HepG2 (cell line): Measurements from ENCODE around the gene KIRREL3. TPM values are rescaled to one million over a fixed set of nuclear protein-coding genes. Genes with fewer than 3 reads are reported as not detected.

Experiments
- ATAC-seq: fragments of 200-7000 bp; cut with Tn5 transposase; 3 replicates; pipeline ENCODE4 v1.9.1; 2020; ENCODE audit warnings: mild to moderate bottlenecking, moderate library complexity
- BruUV-seq: library from RNA; stranded (reverse); fragments of 400-500 nt; replicated peaks from 2 replicates; lab custom pipeline; 2021; lab: Mats Ljungman, UMichigan
- CTCF ChIA-PET: fragments of 300-600 bp; formaldehyde crosslinking; extraction: SDS; loops from one replicate; lab custom pipeline; 2021; ENCODE audit warnings: low total read pairs, inconsistent platforms, low intra/inter-chr PET ratio; lab: Yijun Ruan, JAX
- POLR2A ChIA-PET: fragments of 350-600 bp; sonication (Branson Sonifier 250); formaldehyde crosslinking; loops from one replicate; lab custom pipeline; 2020; ENCODE audit warnings: antibody characterized with exemption, inconsistent platforms; lab: Yijun Ruan, JAX
- DNase-seq: peaks from one replicate; pipeline ENCODE4 v3.0.0-alpha.2; 2015; ENCODE audit warnings: low spot score
- FAIRE-seq: peaks from 3 replicates; lab custom pipeline; 2011; peaks lifted over from hg19 to GRCh38; lab: Jason Lieb, UNC
- H2AFZ ChIP-seq: one replicate; pipeline ENCODE4 v1.6.1; 2011; ENCODE audit warnings: low read length, inconsistent platforms
- H3K27ac ChIP-seq: fragments of 300-600 bp; 3 replicates; pipeline ENCODE4 v1.8.0; 2011; ENCODE audit warnings: mixed run types, mild to moderate bottlenecking, mixed read lengths, low read length, inconsistent platforms; ENCODE audit not compliant: insufficient read depth; ENCODE audit errors: extremely low read length
- H3K27me3 ChIP-seq, 2 experiments: fragments of 200-600 bp in 1 of 2; 2 replicates in 1 of 2; 3 replicates in 1 of 2; pipeline versions ENCODE4 v1.6.0 to v1.8.0; 2011; ENCODE audit warnings: low read length in 2 of 2, mild to moderate bottlenecking in 2 of 2, moderate library complexity in 2 of 2, inconsistent platforms in 1 of 2; ENCODE audit not compliant: insufficient read depth in 2 of 2, control insufficient read depth in 1 of 2
- H3K36me3 ChIP-seq, 2 experiments: fragments of 200-600 bp in 1 of 2; replicated peaks in 1 of 2; 2 replicates in 1 of 2; 3 replicates in 1 of 2; pipeline versions ENCODE4 v1.5.1 to v1.8.0; 2011; ENCODE audit warnings: low read length in 2 of 2, inconsistent platforms in 1 of 2; ENCODE audit not compliant: insufficient read depth in 2 of 2, control insufficient read depth in 1 of 2
- H3K4me1 ChIP-seq: 2 replicates; pipeline ENCODE4 v1.5.1; 2012; ENCODE audit warnings: low read length, inconsistent platforms; ENCODE audit not compliant: insufficient read depth
- H3K4me2 ChIP-seq: 2 replicates; pipeline ENCODE4 v1.6.0; 2011; ENCODE audit warnings: low read depth, low read length, inconsistent platforms
- H3K4me3 ChIP-seq, 3 experiments: fragments of 200-600 bp in 1 of 3; sonication (generic), shearing (Covaris generic) in 1 of 3; replicated peaks in 1 of 3; 2 replicates each; pipeline ENCODE4 v1.5.1; 2011 to 2016; ENCODE audit warnings: low read length in 3 of 3, inconsistent platforms in 2 of 3, low read depth in 2 of 3, mild to moderate bottlenecking in 2 of 3, control low read depth in 1 of 3, mixed read lengths in 1 of 3; ENCODE audit not compliant: insufficient read depth in 1 of 3
- H3K79me2 ChIP-seq: one replicate; pipeline ENCODE4 v1.6.1; 2011; ENCODE audit warnings: low read length, inconsistent platforms; ENCODE audit not compliant: insufficient read depth
- H3K9ac ChIP-seq: 2 replicates; pipeline ENCODE4 v1.6.0; 2011; ENCODE audit warnings: mild to moderate bottlenecking, low read depth, low read length, inconsistent platforms; ENCODE audit not compliant: insufficient read depth
- H3K9me3 ChIP-seq: 2 replicates; pipeline ENCODE4 v1.5.1; 2012; ENCODE audit warnings: mild to moderate bottlenecking, low read length
- H4K20me1 ChIP-seq: 2 replicates; pipeline ENCODE4 v1.6.0; 2011; ENCODE audit warnings: inconsistent platforms, mild to moderate bottlenecking, low read length, moderate library complexity; ENCODE audit not compliant: insufficient read depth
- CCAR2 ChIP-seq: fragments of 200-400 bp; formaldehyde crosslinking; optimal IDR thresholded peaks from 2 replicates; pipeline ENCODE3; 2018; ENCODE audit warnings: low read depth, mild to moderate bottlenecking, low read length, moderate library complexity
- HIVEP1 ChIP-seq: sonication (generic); formaldehyde crosslinking; IDR thresholded peaks from 2 replicates; pipeline ENCODE4 v1.4.0; 2020; ENCODE audit warnings: mild to moderate bottlenecking, missing genetic modification reagents
- ISL2 ChIP-seq: sonication (generic); formaldehyde crosslinking; IDR thresholded peaks from 2 replicates; pipeline ENCODE4 v1.5.0; 2020; ENCODE audit warnings: missing genetic modification reagents
- NFE2L2 ChIP-seq: fragments of 150-350 bp; IDR thresholded peaks from 2 replicates; pipeline ENCODE4 v1.6.1; 2014; ENCODE audit warnings: low read length
- SRF ChIP-seq: IDR thresholded peaks from 2 replicates; pipeline ENCODE4 v1.6.1; 2011; ENCODE audit warnings: mild to moderate bottlenecking, low read depth, low read length, moderate library complexity
- TOPORS ChIP-seq: sonication (generic); formaldehyde crosslinking; IDR thresholded peaks from 2 replicates; pipeline ENCODE4 v1.8.0; 2023; ENCODE audit warnings: mild to moderate bottlenecking, missing genetic modification reagents
- TRAFD1 ChIP-seq: sonication (generic); formaldehyde crosslinking; IDR thresholded peaks from 2 replicates; pipeline ENCODE4 v1.5.1; 2020; ENCODE audit warnings: missing genetic modification reagents, mild to moderate bottlenecking, borderline replicate concordance
- ZBTB21 ChIP-seq: sonication (generic); formaldehyde crosslinking; IDR thresholded peaks from 2 replicates; pipeline ENCODE4 v1.4.0; 2020; ENCODE audit warnings: missing genetic modification reagents
- ZNF136 ChIP-seq: sonication (generic); formaldehyde crosslinking; IDR thresholded peaks from 2 replicates; pipeline ENCODE4 v1.8.1; 2022; ENCODE audit warnings: low read depth, mild to moderate bottlenecking, moderate library complexity, missing genetic modification reagents
- ZNF513 ChIP-seq: sonication (generic); formaldehyde crosslinking; conservative IDR thresholded peaks from 2 replicates; pipeline ENCODE4 v1.5.0; 2020; ENCODE audit warnings: missing genetic modification reagents
- ZNF589 ChIP-seq: sonication (generic); formaldehyde crosslinking; conservative IDR thresholded peaks from 2 replicates; pipeline ENCODE4 v1.8.0; 2022; ENCODE audit warnings: mild to moderate bottlenecking, moderate library complexity, missing genetic modification reagents
- WGBS: methylation state at CpG from one replicate; pipeline ENCODE4 v1.1.6; 2017; ENCODE audit warnings: low lambda C conversion rate; 5-methylcytosine and 5-hydroxymethylcytosine counted together
- in situ Hi-C: cut with HindIII; loops from 2 replicates; pipeline ENCODE4 v1.10.0; 2017; ENCODE audit warnings: low pct_unique_long_range_greater_than_20kb; ENCODE audit not compliant: extremely low pct_ligation_motif_present
- intact Hi-C: fragments of 100-400 bp; cut with micrococcal nuclease; formaldehyde crosslinking; loops from one replicate; pipeline ENCODE4 v1.10.0; 2022; ENCODE audit not compliant: unreplicated experiment
- polyA plus RNA-seq, 8 experiments: library from polyadenylated mRNA; depleted of rRNA in 3 of 8; stranded (reverse) in 7 of 8; unstranded in 1 of 8; fragments of >200 nt; fragmentation: Illumina TruSeq in 4 of 8; extraction: Trizol in 4 of 8; gene quantifications; 2 replicates each; pipeline versions ENCODE4 v1.2.1 to v1.2.3, GENCODE V29; 2011 to 2016; ENCODE audit warnings: low read depth in 4 of 8, missing spikeins in 1 of 8, mixed read lengths in 1 of 8; ENCODE audit not compliant: insufficient read depth in 1 of 8
- total RNA-seq, 5 experiments: library from RNA; depleted of rRNA; stranded (reverse); fragments of >200 nt; fragmentation: Illumina TruSeq; extraction: Trizol; gene quantifications; 2 replicates each; pipeline ENCODE4 v1.2.3, GENCODE V29; 2016; ENCODE audit warnings: low read depth in 1 of 5
- TF ChIP-seq, protein P1 (sequence below): sonication (generic); formaldehyde crosslinking; IDR thresholded peaks from 2 replicates; pipeline ENCODE4 v1.4.0; 2020; ENCODE audit warnings: missing genetic modification reagents, borderline replicate concordance
- TF ChIP-seq, protein P2 (sequence below): sonication (generic); formaldehyde crosslinking; IDR thresholded peaks from 2 replicates; pipeline ENCODE4 v1.4.0; 2020; ENCODE audit warnings: mild to moderate bottlenecking, missing genetic modification reagents

Gene KIRREL3
- total and polyA plus RNA-seq, 2 of the 13 experiments (the other 11 are each of a cell fraction or from before 2014, with no cell fraction given) = not detected

DNA sequence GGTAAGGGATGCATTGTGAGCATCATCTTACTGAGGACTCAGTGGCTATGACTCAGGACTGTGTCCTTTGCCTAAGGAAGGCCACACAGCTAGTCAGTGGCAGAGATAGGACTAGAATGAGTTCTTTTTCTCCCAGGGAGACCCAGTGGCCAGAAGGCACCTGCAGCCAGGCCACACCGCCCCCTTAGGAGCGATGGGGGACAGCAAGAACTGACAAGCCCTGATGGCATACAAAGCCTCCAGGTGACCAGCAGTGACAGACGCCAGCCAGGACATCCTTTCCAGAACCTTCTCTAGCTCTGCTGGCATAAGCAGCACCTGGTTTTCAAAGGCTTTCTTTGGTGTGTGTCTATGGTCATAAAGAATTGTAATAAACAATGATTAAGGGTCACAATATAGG is 405.0 kb downstream of the KIRREL3 start:
- 43% methylated on average over 3 of the region's 3 CpGs for WGBS
- TF ChIP-seq ZNF136 (CRISPR knock-in tag) = no peak
- TF ChIP-seq TRAFD1 (CRISPR knock-in tag) = no peak
- no peak for TF ChIP-seq ISL2 (CRISPR knock-in tag)
- no peak for TF ChIP-seq HIVEP1
- no peak for TF ChIP-seq NFE2L2
- in situ Hi-C loops = no loop called here
- Histone ChIP-seq H3K79me2 (no peaks in the 10 kb centered on the region), H3K9me3 (no peaks in the 10 kb centered on the region), H3K4me2 (no peak overlapping the region), H3K27ac (no peak overlapping the region), H2AFZ (no peak overlapping the region), H3K4me3 (no peak overlapping the region), H3K4me1 (no peaks in the 10 kb centered on the region), H3K9ac (no peak overlapping the region), H4K20me1 (no peaks in the 10 kb centered on the region), H3K27me3 (peaks cover 5 to 37% of the 10 kb centered on the region in 2 experiments), H3K36me3 (no peaks in the 10 kb centered on the region)
- ATAC-seq (peak; percentile 46; the same call in 2 of the 3 replicates), FAIRE-seq (no peak), DNase-seq (no peak)
- no TSS peak for BruUV-seq
- intact Hi-C loops = no loop called here
- CTCF ChIA-PET = no interaction called here
- POLR2A ChIA-PET = no interaction called here

GRCh38 chr11:126594921-126595367 is 405.6 kb downstream of the KIRREL3 start:
- ChIA-PET POLR2A (no interaction called here), CTCF (no interaction called here)
- H3K79me2 ChIP-seq = no peaks in the 10 kb centered on the region
- no peaks in the 10 kb centered on the region for H3K36me3 ChIP-seq
- ATAC-seq (no peak), FAIRE-seq (no peak), DNase-seq (no peak)
- WGBS = 0% methylated on average over 1 of the region's 9 CpGs
- H2AFZ ChIP-seq = no peak overlapping the region
- no peaks in the 10 kb centered on the region for H3K9me3 ChIP-seq
- peaks cover 5 to 41% of the 10 kb centered on the region in 2 experiments for H3K27me3 ChIP-seq
- no peak overlapping the region for H3K4me3 ChIP-seq
- no peak overlapping the region for H3K4me2 ChIP-seq
- H3K9ac ChIP-seq = no peak overlapping the region
- no peaks in the 10 kb centered on the region for H4K20me1 ChIP-seq
- no peaks in the 10 kb centered on the region for H3K4me1 ChIP-seq
- in situ Hi-C loops = no loop called here
- BruUV-seq = no TSS peak
- TF ChIP-seq ZNF589 (no peak), ZNF513 (CRISPR knock-in tag) (no peak), TOPORS (no peak), CCAR2 (no peak), SRF (no peak), ZBTB21 (CRISPR knock-in tag) (no peak)
- TF ChIP-seq, protein P1, sequence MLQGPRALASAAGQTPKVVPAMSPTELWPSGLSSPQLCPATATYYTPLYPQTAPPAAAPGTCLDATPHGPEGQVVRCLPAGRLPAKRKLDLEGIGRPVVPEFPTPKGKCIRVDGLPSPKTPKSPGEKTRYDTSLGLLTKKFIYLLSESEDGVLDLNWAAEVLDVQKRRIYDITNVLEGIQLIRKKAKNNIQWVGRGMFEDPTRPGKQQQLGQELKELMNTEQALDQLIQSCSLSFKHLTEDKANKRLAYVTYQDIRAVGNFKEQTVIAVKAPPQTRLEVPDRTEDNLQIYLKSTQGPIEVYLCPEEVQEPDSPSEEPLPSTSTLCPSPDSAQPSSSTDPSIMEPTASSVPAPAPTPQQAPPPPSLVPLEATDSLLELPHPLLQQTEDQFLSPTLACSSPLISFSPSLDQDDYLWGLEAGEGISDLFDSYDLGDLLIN (CRISPR knock-in tag) = no peak
- TF ChIP-seq, protein P2, sequence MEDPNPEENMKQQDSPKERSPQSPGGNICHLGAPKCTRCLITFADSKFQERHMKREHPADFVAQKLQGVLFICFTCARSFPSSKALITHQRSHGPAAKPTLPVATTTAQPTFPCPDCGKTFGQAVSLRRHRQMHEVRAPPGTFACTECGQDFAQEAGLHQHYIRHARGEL (CRISPR knock-in tag) = no peak
- TF ChIP-seq, all 625 proteins: peak for 0
- intact Hi-C loops = no loop called here
- no peak overlapping the region for H3K27ac ChIP-seq
